ENCODE results near the gene PCED1B.
"Not testable (repeated sequence)": the region's sequence is repeated elsewhere in the genome, so short reads cannot be mapped to it uniquely, and the experiment has no call there.

The PCED1B gene

DNA sequence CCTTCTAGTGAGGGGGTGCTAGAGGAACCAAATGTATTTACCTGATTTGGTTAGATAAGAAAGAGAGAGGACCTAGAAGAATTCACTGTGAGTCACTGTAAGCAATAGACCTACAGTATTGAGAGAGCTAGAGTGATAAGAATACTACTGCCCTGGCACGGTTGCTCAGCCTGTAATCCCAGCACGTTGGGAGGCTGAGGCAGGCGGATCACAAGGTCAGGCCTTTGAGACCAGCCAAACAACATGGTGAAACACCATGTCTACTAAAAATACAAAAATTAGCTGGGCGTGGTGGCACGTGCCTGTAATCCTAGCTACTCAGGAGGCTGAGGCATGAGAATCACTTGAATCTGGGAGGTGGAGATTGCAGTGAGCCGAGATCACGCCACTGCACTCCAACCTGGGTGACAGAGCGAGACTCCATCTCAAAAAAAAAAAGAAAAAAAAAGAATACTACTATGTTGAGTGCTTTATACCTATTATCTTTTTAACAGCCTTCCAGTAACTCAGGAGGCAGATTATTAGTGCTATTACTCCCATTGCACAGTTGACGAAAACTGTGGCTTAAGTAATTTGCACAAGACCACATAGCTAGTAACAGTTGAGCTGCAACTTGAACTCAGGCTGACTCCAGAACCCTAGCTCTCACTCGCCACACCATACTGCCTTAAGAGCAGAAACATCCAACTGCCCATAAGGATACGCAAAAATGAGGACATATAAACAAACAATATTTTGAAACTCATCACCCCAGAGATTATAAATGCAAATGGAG, 102.9 kb downstream of the PCED1B start:
- not testable (repeated sequence) for DNase-seq

GRCh38 chr12:47184229-47184628, 104.8 kb downstream of the PCED1B start:
- DNase-seq = no peak

DNA sequence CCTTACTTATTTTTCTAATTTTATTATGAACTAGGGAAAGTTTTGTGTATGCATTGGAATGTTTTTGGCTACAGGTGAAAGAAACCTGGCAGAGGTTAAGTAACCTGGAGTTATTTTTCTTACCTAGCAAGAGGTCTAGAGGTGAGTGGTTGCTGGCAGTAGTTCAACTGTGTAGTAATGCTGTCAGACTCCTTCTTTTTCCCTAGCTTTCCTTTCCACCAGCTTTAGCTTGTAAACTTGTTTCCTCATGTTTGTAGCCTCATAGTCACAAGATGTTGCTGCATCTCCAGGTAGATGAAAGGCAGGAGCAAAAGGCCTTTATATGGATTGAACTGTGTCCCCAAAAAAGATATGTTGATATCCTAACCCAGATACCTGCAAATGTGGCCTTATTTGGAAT, 105.4 kb downstream of the PCED1B start:
- DNase-seq = no peak

GRCh38 chr12:47186246-47186645, 106.8 kb downstream of the PCED1B start:
- no peak for DNase-seq

GRCh38 chr12:47188576-47189441, 109.4 kb downstream of the PCED1B start:
- no peak for DNase-seq

- no peak for DNase-seq
Measured at GRCh38 chr12:47189728-47190127, 110.3 kb downstream of the PCED1B start.

- DNase-seq = no peak
Measured at GRCh38 chr12:47190271-47190750, 110.9 kb downstream of the PCED1B start.

GRCh38 chr12:47190905-47191304, 111.5 kb downstream of the PCED1B start:
- no peak for DNase-seq

DNA sequence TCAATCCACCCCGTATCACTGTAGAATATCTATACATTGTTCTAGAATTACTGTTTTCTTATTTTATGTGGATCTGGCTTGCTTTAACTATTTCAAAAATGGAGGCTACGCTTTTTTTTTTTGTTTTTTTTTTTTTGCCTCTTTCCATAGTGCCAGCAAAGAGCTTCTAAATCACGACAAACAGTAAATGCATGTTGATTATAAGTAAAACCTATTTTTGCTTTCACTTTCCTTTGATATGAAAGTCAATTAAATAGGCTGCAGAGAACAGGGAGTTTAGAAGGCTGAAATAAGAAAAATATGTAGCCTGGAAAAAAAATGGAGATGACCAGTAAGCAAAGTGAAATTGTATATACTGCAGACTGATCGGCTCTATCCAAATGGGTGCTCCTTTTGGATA, 112.6 kb downstream of the PCED1B start:
- peak; percentile 40 for DNase-seq

DNA sequence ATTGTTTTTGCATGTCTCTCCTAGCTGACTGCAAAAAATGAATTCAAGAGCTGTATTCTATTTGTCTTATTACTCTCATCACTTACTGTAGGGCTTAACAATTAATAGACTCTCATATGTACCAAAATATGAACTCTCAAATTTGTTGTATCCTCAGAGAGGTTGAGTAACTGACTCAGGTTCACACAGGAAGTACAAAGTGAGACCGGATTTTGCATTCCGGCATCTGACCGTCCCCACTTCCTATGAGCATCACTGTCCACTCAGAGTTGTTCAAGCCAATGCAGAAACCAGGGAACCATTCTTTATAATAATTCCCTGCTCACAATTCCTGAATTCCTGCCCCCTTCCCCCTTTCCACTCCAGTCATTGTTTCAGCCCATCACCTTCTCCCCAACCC, 113.6 kb downstream of the PCED1B start:
- DNase-seq = no peak

DNA sequence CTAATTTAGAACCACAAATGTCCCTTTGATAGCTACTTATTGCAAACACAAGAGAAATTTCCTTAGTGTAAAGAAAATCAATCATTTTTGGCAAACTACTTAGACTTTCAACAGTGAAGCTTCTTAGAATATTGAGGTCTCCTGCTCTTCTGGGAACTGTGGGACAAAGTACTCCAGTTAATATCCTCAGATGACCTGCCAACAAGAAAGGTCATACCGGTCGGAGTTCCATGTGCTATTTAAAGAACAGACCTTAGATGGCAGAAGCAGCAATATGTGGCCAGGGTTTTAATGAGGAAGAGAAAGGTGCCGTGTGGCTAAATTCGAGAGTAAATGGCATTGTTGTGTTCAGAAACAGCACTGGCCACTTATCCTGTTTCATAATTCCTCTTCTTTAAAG, 115.1 kb downstream of the PCED1B start:
- DNase-seq = no peak

DNA sequence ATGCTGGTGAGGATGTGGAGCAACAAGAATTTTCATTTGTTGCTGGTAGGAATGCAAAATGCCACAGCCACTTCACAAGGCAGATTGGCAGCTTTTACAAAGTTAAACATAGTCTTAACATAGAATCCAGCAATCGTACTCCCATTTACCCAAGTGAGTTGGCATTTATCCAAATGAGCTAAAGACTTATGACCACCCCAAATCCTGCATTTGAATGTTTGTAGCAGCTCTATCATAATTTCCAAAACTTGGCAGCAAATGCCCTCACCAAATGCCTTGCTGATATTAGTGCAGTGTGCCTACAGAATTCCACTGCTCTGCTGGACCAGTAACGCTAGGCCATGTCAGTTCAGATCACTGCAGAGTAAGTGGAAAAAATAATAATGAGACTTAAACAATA, 121.0 kb downstream of the PCED1B start:
- DNase-seq = no peak

DNA sequence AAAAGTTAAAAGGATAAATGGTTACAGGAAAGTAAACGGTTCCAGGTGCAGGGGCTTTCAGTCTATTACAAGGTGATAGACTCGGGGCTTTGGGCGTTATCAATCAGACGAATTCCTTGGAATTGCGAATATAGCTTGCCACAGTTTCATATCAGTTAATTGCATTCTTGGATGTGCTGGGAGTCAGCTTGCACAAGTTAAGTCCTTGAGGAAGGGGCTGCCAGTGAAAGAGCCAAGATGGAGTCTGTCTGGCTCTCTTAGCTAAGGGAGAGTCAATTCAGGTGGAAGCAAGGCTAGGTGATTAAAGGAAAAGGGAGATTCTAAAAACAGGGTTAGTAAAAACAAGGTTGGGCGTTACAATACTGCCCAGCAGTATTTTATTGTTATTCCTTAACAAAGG, 121.8 kb downstream of the PCED1B start:
- not testable (repeated sequence) for DNase-seq

- DNase-seq = no peak
Measured at GRCh38 chr12:47202176-47202575, 122.8 kb downstream of the PCED1B start.

DNA sequence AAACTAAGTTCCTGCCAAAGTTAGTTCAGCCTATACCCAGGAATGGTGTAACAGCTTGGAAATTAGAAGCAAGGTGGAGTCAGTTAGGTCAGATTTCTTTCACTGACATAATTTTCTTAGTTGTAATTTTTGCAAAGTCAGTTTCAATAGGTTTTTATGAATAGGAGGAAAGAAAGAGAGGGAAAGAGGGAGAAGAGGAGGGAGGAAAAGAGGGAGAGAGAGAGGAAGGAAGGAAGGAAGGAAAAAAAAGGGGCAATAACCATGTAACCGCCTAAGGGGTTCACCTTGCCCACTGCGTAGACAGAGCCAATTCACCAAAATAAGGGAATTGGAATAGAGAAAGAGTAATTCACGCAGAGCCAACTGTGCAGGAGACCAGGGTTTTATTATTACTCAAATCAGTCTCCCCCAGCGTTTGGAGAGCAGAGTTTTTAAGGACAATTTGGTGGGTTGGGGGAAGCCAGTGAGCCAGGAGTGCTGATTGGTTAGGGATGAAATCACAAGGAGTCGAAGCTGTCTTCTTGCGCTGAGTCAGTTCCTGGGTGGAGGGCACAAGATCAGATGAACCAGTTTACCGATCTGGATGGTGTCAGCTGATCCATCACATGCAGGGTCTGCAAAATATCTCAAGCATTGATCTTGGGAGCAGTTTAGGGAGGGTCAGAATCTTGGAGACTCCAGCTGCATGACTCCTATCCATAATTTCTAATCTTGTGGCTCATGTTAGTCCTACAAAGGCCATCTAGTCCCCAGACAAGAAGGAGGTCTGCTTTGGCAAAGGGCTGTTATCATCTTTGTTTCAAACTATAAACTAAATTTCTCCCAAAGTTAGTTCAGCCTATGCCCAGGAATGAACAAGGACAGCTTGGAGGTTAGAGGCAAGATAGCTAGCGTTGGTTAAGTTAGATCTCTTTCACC, 126.4 kb downstream of the PCED1B start:
- DNase-seq = no peak

GRCh38 chr12:47206450-47207339, 127.3 kb downstream of the PCED1B start:
- no peak for DNase-seq

GRCh38 chr12:47207340-47207717, 127.9 kb downstream of the PCED1B start:
- DNase-seq = peak; percentile 54

- peak; percentile 42 for DNase-seq
Measured at GRCh38 chr12:47207829-47208248, 128.4 kb downstream of the PCED1B start.

GRCh38 chr12:47209014-47209413, 129.6 kb downstream of the PCED1B start:
- no peak for DNase-seq

GRCh38 chr12:47210776-47211175, 131.4 kb downstream of the PCED1B start:
- DNase-seq = no peak

- no peak for DNase-seq
Measured at GRCh38 chr12:47212701-47213039, 133.2 kb downstream of the PCED1B start.

- no peak for DNase-seq
Measured at GRCh38 chr12:47213396-47213795, 134.0 kb downstream of the PCED1B start.

Data from central memory CD4-positive, alpha-beta T cell (primary cell).